ENCODE measurements around the gene DRC7.

Gene DRC7

DNA sequence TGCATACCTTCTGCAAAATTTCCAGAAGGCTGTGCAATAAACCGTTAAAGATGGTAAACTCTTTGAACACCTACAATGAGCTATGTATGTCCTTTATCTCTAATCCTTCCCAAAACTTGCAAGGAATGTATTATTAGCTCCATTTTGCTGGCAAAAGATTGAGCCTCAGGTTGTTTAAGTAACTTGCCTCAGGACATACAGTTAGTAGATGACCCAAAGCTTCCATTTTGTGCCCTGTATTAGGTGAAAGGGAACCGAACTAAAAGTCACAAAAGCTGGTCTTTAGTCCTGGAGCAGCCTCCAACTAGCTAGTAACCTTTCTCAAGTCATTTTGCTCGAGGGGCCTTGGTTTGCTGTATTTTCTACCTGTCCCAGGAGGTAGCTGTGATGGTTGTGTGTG is 22.2 kb upstream of the DRC7 start:
- in situ Hi-C loops (cut with HindIII; ENCODE audit: low pct_ligation_motif_present, low pct_unique_long_range_greater_than_20kb, low sequenced_read_pairs) = no loop called here
- no peak for DNase-seq

DNA sequence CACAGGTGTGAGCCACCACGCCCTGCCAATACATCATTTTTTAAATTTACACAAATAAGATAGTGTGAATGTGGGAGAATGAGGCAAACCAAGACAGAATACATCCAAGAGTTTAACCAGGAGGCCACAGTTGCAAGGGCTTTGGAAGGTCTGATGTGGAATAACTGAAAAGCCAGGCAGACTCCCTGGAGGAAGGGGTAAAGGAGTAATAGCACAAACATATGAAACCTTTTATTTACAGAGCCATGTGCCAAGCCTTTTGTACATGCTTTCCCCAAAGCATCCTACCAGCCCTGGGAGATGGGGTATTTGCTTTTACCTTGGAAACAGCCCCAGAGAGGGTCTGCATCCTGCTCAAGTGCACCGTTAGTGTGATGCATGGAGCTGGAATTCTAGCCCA is 21.8 kb upstream of the DRC7 start:
- no peak for DNase-seq
- in situ Hi-C loops (cut with HindIII; ENCODE audit: low pct_ligation_motif_present, low pct_unique_long_range_greater_than_20kb, low sequenced_read_pairs) = no loop called here

DNA sequence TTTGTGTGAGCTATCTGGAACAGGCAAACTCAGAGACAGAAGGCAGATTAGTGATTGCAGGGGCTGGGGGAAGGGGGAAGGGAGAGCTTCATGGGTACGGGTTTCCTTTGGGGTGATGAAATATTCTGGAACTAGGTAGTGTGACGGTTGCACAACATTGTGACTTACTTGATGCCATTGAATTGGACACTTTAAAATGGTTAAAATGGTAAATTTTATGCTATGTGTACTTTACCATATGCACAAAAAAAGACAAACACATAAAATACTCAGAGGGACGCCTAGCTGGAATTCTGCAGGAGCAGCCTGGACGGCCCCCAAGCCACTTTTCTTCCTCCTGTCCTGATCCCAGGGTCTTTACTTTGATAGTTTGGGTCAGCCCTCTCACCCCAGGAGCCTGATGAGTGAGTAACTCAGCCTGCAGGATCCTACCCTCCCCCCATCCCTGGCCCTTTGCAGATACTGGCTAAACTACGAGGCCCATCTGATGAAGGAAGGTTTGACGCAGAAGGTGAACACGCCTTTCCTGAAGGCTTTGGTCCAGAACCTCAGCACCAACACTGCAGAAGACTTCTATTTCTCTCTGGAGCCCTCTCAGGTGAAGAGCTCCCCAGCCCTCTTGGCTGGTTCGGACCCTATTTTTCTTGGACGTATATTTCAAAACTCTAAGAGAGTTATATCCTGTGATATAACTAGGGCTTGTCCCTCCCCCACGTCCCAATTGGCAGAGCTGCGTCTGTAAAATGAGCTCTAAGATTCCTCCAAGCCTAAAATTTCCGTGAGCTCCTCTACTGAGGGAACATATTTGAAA is 18.7 kb upstream of the DRC7 start:
- DNase-seq = no peak
- in situ Hi-C loops (cut with HindIII; ENCODE audit: low pct_ligation_motif_present, low pct_unique_long_range_greater_than_20kb, low sequenced_read_pairs) = no loop called here

- no peak for DNase-seq
- in situ Hi-C loops (cut with HindIII; ENCODE audit: low pct_ligation_motif_present, low pct_unique_long_range_greater_than_20kb, low sequenced_read_pairs) = no loop called here
Observed at GRCh38 chr16:57676553-57677085, 18.0 kb upstream of the DRC7 start.

GRCh38 chr16:57677622-57678369 is 16.8 kb upstream of the DRC7 start:
- DNase-seq = no peak
- in situ Hi-C loops (cut with HindIII; ENCODE audit: low pct_ligation_motif_present, low pct_unique_long_range_greater_than_20kb, low sequenced_read_pairs) = no loop called here

DNA sequence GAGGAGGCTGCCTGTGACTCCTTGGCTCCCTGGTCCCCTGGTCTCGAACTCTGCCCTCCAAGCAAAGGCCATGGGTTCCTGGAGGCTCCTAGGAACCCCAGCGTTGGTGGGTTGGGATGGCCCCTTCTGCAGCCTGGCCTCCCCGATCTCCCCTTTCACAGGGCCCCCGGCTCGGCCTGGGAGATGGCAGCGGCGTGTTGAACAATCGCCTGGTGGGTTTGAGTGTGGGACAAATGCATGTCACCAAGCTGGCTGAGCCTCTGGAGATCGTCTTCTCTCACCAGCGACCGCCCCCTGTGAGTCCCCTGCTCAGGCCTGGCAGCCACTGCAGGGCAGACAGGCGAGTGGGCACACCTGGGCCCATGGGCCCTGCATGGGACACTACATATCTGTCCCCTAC is 15.6 kb upstream of the DRC7 start:
- no peak for DNase-seq
- in situ Hi-C loops (cut with HindIII; ENCODE audit: low pct_ligation_motif_present, low pct_unique_long_range_greater_than_20kb, low sequenced_read_pairs) = no loop called here

DNA sequence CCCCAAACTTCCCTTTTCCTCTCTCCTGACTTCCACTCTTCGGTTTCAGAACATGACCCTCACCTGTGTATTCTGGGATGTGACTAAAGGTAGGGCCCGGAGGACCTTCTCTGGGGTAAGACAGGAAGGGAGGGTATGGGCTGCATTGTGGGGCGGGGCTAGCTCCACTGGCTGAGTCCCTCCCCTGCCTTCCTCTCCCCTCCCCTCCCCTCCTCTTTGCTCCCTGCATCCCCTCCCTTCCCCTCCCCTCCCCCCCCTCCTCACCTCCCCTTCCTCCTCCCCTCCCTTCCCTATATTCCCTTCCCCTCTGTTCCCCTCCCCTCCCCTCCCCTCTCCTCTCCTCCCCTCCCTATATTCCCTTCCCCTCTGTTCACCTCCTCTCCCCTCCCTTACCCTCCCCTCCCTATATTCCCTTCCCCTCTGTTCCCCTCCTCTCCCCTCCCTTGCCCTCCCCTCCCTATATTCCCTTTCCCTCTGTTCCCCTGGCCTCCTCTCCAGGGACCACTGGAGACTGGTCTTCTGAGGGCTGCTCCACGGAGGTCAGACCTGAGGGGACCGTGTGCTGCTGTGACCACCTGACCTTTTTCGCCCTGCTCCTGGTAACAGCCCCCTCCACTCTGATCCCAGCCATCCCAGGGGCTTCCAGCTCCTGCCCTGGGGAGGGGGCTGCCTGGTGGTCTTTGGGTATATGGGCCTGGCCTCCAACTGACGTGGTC is 14.7 kb upstream of the DRC7 start:
- no peak for DNase-seq
- in situ Hi-C loops (cut with HindIII; ENCODE audit: low pct_ligation_motif_present, low pct_unique_long_range_greater_than_20kb, low sequenced_read_pairs) = no loop called here

- no peak for DNase-seq
- in situ Hi-C loops (cut with HindIII; ENCODE audit: low pct_ligation_motif_present, low pct_unique_long_range_greater_than_20kb, low sequenced_read_pairs) = no loop called here
Observed at GRCh38 chr16:57680842-57681375, 13.7 kb upstream of the DRC7 start.

DNA sequence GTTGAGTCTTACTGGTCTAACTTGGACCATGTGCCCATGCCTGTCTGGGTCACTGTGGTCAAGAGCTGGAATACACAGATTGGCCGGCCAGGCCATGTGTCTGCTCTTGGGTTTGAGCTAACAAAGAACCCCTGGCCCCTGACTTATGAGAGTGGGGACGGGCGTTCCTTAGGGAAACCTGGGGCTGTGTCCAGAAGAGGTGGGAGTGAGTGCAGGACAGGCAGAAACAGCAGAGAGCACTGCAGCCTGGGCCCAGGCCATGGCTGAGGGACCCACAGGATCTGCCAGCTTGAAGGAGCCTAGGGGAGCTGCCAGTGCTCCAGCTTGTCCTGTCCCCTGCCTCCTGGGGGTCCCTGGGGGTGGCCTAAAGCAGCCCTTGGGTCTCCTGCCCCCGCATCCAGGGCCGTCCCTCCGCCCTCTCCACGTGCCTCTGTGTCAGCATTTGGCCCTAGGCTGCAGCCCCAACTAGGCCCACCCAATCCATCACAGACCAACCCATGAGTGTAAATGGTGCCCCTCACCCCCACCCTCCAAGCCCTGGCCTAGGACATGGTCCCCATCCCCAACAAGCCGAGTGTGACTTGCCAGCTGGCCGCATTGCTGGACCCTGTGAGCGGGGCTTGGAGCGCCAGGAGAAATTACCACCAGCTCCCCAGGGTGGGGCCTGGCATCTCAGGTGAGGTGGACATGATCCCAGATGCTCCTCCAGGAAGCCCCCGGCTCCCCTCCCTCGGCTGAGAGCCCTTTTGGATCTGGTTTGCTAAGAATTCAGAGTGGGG is 12.5 kb upstream of the DRC7 start:
- DNase-seq = no peak
- in situ Hi-C loops (cut with HindIII; ENCODE audit: low pct_ligation_motif_present, low pct_unique_long_range_greater_than_20kb, low sequenced_read_pairs) = no loop called here

DNA sequence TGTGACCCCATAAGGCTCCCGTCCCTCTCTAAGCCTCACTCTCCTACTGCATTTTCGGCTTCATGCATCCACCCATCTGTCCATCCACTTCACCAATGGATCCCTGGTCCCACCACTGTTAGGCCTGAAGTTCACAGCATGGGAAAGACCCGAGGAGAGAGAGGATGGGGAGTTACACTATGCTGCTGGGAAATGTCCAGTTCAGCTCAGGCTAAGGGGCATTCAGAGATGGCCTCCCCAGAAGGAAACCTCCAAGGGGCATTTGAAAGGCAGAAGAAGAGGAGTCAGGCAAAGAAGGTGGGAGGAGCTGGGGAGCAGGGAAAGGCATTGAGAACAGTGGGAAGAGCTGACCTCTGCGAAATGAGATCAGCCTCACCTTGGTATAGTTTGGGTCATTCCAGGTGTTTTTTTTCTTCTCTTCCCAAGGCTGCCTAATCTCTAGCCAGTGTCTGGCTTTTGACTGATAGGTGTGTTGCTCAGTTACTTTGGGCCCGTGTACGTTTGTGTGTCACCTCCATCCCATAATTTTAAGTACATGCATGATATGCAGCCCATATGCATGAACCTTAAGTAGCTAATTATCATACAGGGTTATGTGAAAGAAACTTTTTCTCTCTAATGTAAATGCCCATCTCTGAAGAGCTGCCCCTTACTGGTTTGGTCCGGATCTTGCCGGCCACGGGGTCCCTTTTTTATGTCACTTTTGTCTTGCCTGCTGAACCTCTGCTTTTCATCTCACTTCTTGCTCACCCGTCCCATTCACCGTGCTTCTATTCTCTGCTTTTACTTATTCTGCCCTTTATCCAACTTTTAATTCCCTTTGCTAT is 11.6 kb upstream of the DRC7 start:
- in situ Hi-C loops (cut with HindIII; ENCODE audit: low pct_ligation_motif_present, low pct_unique_long_range_greater_than_20kb, low sequenced_read_pairs) = no loop called here
- no peak for DNase-seq

- DNase-seq = no peak
- in situ Hi-C loops (cut with HindIII; ENCODE audit: low pct_ligation_motif_present, low pct_unique_long_range_greater_than_20kb, low sequenced_read_pairs) = no loop called here
Observed at GRCh38 chr16:57683636-57684545, 10.7 kb upstream of the DRC7 start.

- in situ Hi-C loops (cut with HindIII; ENCODE audit: low pct_ligation_motif_present, low pct_unique_long_range_greater_than_20kb, low sequenced_read_pairs) = no loop called here
- DNase-seq = no peak
Observed at GRCh38 chr16:57684626-57685358, 9.8 kb upstream of the DRC7 start.

DNA sequence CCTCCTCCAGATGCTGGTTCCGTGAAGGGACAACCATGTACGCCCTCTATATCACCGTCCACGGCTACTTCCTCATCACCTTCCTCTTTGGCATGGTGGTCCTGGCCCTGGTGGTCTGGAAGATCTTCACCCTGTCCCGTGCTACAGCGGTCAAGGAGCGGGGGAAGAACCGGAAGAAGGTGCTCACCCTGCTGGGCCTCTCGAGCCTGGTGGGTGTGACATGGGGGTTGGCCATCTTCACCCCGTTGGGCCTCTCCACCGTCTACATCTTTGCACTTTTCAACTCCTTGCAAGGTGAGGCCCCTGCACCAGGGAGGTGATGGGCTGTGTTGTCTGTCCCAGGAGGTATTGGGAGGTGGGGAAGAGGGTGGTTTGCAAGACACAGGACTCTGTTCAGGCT is 9.0 kb upstream of the DRC7 start:
- in situ Hi-C loops (cut with HindIII; ENCODE audit: low pct_ligation_motif_present, low pct_unique_long_range_greater_than_20kb, low sequenced_read_pairs) = no loop called here
- DNase-seq = no peak

- in situ Hi-C loops (cut with HindIII; ENCODE audit: low pct_ligation_motif_present, low pct_unique_long_range_greater_than_20kb, low sequenced_read_pairs) = no loop called here
- DNase-seq = no peak
Observed at GRCh38 chr16:57686577-57686976, 8.0 kb upstream of the DRC7 start.

- no peak for DNase-seq
Observed at GRCh38 chr16:57687363-57687929, 7.2 kb upstream of the DRC7 start.

More at GRCh38 chr16:57687363-57687929, 7.2 kb upstream of the DRC7 start:
- in situ Hi-C loops (cut with HindIII; ENCODE audit: low pct_ligation_motif_present, low pct_unique_long_range_greater_than_20kb, low sequenced_read_pairs) = no loop called here
